ENCODE data around the gene C3orf80. TPM values are rescaled to one million over a fixed set of nuclear protein-coding genes. Genes with fewer than 3 reads are reported as not detected.

C3orf80 gene
- total and polyA plus RNA-seq, 2 donors (not counting 1 experiment from before 2014, with no cell fraction given), result not detected

DNA sequence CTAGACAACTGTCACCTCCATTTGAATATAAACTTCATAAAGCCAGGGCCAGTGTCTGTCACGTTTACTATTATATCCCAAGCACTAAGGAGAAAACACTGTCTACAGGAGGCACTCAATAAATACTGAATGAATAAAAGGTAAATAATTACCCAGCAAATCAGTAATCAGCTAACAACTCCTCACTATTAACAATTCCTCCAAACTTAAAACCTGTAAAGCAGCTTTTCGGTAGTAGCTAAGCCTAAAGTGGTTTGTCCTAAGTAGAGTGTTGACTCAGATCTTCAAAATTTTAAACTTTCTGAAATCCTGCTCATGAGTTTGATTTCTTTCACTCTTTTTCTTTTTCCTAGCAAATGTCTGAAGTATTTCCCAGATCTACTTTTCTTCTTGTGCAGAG, 39.9 kb downstream of the C3orf80 start:
- Histone ChIP-seq H4K20me1 (ENCODE audit: control insufficient read depth, insufficient read depth, low read length, poor library complexity, severe bottlenecking) (no peaks in the 10 kb centered on the region), H2AFZ (ENCODE audit: insufficient read depth, low read depth, low read length, poor library complexity, severe bottlenecking) (no peak overlapping the region), H3K9me3 (ENCODE audit: control extremely low read depth in 1 of 3, control insufficient read depth in 2 of 3, insufficient read depth in 1 of 3, low read length in 2 of 3) (no peaks in the 10 kb centered on the region), H3K79me2 (ENCODE audit: control insufficient read depth, insufficient read depth, low read length) (no peaks in the 10 kb centered on the region), H3K27ac (ENCODE audit: low read length in 2 of 2) (no peak overlapping the region), H3K4me1 (ENCODE audit: control insufficient read depth in 2 of 2, insufficient read depth in 2 of 2, low read length in 2 of 2) (no peaks in the 10 kb centered on the region), H3K4me3 (ENCODE audit: control extremely low read depth in 1 of 5, extremely low read depth in 1 of 5, insufficient read depth in 1 of 5, low read depth in 2 of 5, low read length in 4 of 5) (no peak overlapping the region), H3K9ac (ENCODE audit: low read length) (no peak overlapping the region), H3K36me3 (replicated peaks in 1 of 2; ENCODE audit: control extremely low read depth in 1 of 2, control insufficient read depth in 1 of 2, extremely low read depth in 1 of 2, insufficient read depth in 2 of 2, low read length in 1 of 2) (peaks cover 0 to 2% of the 10 kb centered on the region in 2 experiments), H3K27me3 (replicated peaks in 1 of 4; ENCODE audit: control extremely low read depth in 1 of 4, control insufficient read depth in 3 of 4, insufficient read depth in 4 of 4, low read length in 3 of 4) (no peaks in the 10 kb centered on the region), H3K4me2 (replicated peaks; ENCODE audit: low read depth, low read length, poor library complexity, severe bottlenecking) (no peak overlapping the region)
- intact Hi-C loops (cut with micrococcal nuclease), result no loop called here
- no peak for ATAC-seq (ENCODE audit: low read depth)
- CTCF ChIA-PET, result no interaction called here
- WGBS (ENCODE audit: insufficient coverage), result no CpG with 5 or more reads among the region's 2 CpGs
- Mint-ChIP-seq H3K4me1 (no peaks in the 10 kb centered on the region), H3K27me3 (no peaks in the 10 kb centered on the region), H3K4me3 (no peak overlapping the region), H3K9me3 (ENCODE audit: insufficient read depth) (no peaks in the 10 kb centered on the region), H3K27ac (no peak overlapping the region)
- no peak for DNase-seq
- POLR2A ChIA-PET, result no interaction called here
- no peak for TF ChIP-seq EZH2 (IDR thresholded peaks at IDR 0.05; ENCODE audit: borderline replicate concordance, insufficient read depth, low read depth, low read length, poor library complexity, severe bottlenecking)
- TF ChIP-seq, protein P1, sequence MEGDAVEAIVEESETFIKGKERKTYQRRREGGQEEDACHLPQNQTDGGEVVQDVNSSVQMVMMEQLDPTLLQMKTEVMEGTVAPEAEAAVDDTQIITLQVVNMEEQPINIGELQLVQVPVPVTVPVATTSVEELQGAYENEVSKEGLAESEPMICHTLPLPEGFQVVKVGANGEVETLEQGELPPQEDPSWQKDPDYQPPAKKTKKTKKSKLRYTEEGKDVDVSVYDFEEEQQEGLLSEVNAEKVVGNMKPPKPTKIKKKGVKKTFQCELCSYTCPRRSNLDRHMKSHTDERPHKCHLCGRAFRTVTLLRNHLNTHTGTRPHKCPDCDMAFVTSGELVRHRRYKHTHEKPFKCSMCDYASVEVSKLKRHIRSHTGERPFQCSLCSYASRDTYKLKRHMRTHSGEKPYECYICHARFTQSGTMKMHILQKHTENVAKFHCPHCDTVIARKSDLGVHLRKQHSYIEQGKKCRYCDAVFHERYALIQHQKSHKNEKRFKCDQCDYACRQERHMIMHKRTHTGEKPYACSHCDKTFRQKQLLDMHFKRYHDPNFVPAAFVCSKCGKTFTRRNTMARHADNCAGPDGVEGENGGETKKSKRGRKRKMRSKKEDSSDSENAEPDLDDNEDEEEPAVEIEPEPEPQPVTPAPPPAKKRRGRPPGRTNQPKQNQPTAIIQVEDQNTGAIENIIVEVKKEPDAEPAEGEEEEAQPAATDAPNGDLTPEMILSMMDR (IDR thresholded peaks at IDR 0.05), result no peak

Other genes with a start within 250 kb of the C3orf80 start
- gene IL12A, start 236.6 kb upstream of the C3orf80 start, total RNA-seq, result 4.3 and 6.1 TPM in 2 replicates
- gene IL12A, start 236.6 kb upstream of the C3orf80 start, polyA plus RNA-seq, result 9.9 and 11.4 TPM in 2 replicates
- gene IFT80, start 173.8 kb downstream of the C3orf80 start, total RNA-seq, result 44.1 and 47.0 TPM in 2 replicates
- 17.7 and 25.1 TPM in 2 replicates for gene IFT80, start 173.8 kb downstream of the C3orf80 start, polyA plus RNA-seq
- 53.8 and 55.1 TPM in 2 replicates for gene SMC4, start 174.2 kb downstream of the C3orf80 start, total RNA-seq
- gene SMC4, start 174.2 kb downstream of the C3orf80 start, polyA plus RNA-seq, result 12.4 and 33.0 TPM in 2 replicates
- 17.4 and 22.0 TPM in 2 replicates for gene TRIM59, start 224.4 kb downstream of the C3orf80 start, total RNA-seq
- 5.0 and 5.5 TPM in 2 replicates for gene TRIM59, start 224.4 kb downstream of the C3orf80 start, polyA plus RNA-seq

Measured in B cell (primary cell).